Effector memory CD4-positive, alpha-beta T cell (primary cell): ENCODE measurements around the gene SYT9.
"Not testable (repeated sequence)": the region's sequence is repeated elsewhere in the genome, so short reads cannot be mapped to it uniquely, and the experiment has no call there.

ENCODE experiments used
- DNase-seq, 3 donors: peaks; one replicate each; pipeline ENCODE4 v3.0.0-alpha.2; 2020
- H3K27ac ChIP-seq: 2 replicates; pipeline ENCODE4 v1.7.0; 2013; ENCODE audit warnings: mild to moderate bottlenecking, low read length, moderate library complexity; ENCODE audit not compliant: insufficient read depth, poor library complexity, severe bottlenecking
- H3K27me3 ChIP-seq: replicated peaks from 2 replicates; pipeline ENCODE4 v1.7.0; 2013; ENCODE audit warnings: mild to moderate bottlenecking, low read length; ENCODE audit not compliant: insufficient read depth, control insufficient read depth, poor library complexity, severe bottlenecking
- H3K36me3 ChIP-seq: 2 replicates; pipeline ENCODE4 v1.7.0; 2013; ENCODE audit warnings: mild to moderate bottlenecking, low read length, moderate library complexity; ENCODE audit not compliant: control insufficient read depth, insufficient read depth
- H3K4me1 ChIP-seq: 2 replicates; pipeline ENCODE4 v1.7.0; 2013; ENCODE audit warnings: low read length, mild to moderate bottlenecking; ENCODE audit not compliant: control insufficient read depth, insufficient read depth, poor library complexity, severe bottlenecking
- H3K4me3 ChIP-seq: 2 replicates; pipeline ENCODE4 v1.7.0; 2013; ENCODE audit warnings: low read length, low read depth, mild to moderate bottlenecking; ENCODE audit not compliant: insufficient read depth, poor library complexity, severe bottlenecking
- H3K9me3 ChIP-seq: 2 replicates; pipeline ENCODE4 v1.7.0; 2013; ENCODE audit warnings: mild to moderate bottlenecking, low read length, moderate library complexity; ENCODE audit not compliant: control insufficient read depth

SYT9 gene

DNA sequence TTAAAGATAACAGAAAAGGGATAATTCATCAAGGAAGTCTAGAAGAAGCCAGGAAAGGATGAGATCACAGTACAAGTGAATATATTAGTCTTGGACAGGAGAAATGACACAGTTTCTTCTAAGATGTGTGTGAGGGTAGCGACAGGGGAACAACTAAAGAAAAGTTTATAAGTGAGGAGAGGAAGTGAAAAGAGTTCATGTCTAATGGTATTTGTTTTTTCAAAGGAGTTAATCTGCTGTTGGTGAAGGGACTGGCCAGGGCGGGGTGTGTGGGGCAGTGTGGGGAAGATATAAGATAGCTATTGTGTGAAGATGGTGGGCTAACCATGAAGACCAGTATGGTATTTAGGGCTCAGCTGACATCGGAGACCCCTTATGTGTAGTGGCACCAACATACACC, 254.5 kb downstream of the SYT9 start:
- H3K9me3 ChIP-seq = no peaks in the 10 kb centered on the region

DNA sequence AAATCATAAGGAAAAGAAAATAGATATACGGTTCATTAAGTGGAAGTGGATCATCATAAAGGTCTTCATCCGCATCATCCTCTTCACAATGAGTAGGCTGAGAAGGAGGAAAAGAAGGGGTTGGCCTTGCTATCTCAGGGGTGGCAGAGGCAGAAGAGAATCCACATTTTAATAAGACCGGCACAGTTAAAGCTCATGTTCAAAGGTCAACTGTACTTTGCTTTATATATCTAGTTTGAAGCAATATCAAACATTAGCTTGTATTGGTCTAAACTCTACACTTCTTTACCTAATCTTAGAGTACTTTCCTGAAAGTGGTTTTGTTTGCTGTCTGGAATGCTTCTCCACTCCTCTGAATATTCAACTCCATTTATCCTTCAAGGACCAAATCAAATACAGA, 256.4 kb downstream of the SYT9 start:
- H3K27ac ChIP-seq = no peak overlapping the region
- no peak for DNase-seq
- peaks cover 5% of the 10 kb centered on the region for H3K4me1 ChIP-seq
- H3K27me3 ChIP-seq = no peaks in the 10 kb centered on the region
- no peaks in the 10 kb centered on the region for H3K9me3 ChIP-seq
- H3K4me3 ChIP-seq = no peak overlapping the region
- H3K36me3 ChIP-seq = no peaks in the 10 kb centered on the region

More for the DNA sequence above, 254.5 kb downstream of the SYT9 start:
- H3K27ac ChIP-seq = no peak overlapping the region
- no peak overlapping the region for H3K4me3 ChIP-seq
- no peaks in the 10 kb centered on the region for H3K4me1 ChIP-seq
- no peak for DNase-seq
- H3K27me3 ChIP-seq = no peaks in the 10 kb centered on the region
- no peaks in the 10 kb centered on the region for H3K36me3 ChIP-seq

DNA sequence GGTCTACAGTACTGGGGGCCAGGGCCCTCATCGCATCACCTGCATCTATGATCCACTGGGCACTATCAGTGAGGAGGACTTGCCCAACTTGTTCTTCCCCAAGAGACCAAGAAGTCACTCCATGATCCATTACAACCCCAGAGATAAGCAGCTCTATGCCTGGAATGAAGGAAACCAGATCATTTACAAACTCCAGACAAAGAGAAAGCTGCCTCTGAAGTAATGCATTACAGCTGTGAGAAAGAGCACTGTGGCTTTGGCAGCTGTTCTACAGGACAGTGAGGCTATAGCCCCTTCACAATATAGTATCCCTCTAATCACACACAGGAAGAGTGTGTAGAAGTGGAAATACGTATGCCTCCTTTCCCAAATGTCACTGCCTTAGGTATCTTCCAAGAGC, 258.3 kb downstream of the SYT9 start:
- Histone ChIP-seq H3K27ac (no peak overlapping the region), H3K9me3 (no peaks in the 10 kb centered on the region), H3K36me3 (no peaks in the 10 kb centered on the region), H3K27me3 (no peaks in the 10 kb centered on the region), H3K4me3 (no peak overlapping the region), H3K4me1 (peaks cover 12% of the 10 kb centered on the region)
- DNase-seq = no peak

- DNase-seq = no peak
- no peaks in the 10 kb centered on the region for H3K36me3 ChIP-seq
- no peak overlapping the region for H3K4me3 ChIP-seq
- no peaks in the 10 kb centered on the region for H3K9me3 ChIP-seq
- H3K4me1 ChIP-seq = peaks cover 12% of the 10 kb centered on the region
- no peak overlapping the region for H3K27ac ChIP-seq
- H3K27me3 ChIP-seq = no peaks in the 10 kb centered on the region
These were observed 259.7 kb downstream of the SYT9 start for GRCh38 chr11:7511401-7511800.

DNA sequence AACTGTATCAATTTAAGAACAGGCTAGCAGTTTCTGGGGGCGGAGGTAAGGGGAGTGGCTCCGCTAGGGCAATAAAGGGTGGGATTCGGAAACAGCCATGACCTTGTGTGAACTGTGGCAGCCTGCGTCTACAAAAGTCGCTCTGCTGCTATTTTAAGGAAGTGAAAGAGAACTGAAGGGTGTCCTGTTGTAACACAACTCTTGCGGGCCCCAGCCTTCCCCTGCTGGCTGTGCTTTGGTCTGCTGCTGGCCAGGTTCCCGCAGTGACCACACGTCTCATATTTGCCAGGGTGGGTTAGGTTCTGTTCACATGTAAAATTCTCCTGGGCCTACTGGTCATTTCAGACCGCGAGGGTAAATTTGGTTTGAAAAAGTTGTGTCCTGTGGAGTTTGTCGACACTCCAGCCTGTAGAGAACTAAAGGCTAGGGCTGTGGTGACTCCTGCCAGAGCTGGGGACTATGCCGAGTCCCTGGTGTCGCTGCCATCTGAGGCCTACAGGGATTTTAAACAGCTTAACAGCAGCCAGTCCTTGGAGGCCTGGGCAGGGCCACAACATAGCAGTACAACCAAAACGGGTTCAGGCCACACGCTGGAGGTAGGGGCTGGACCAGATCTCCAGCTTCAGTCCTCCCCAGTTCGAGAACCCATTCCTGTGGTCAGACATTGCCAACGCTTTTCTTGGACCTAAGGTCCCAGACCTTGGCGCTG, 261.0 kb downstream of the SYT9 start:
- Histone ChIP-seq H3K36me3 (no peaks in the 10 kb centered on the region), H3K4me1 (peaks cover 12% of the 10 kb centered on the region), H3K27ac (peak overlapping the region; percentile 94), H3K27me3 (no peaks in the 10 kb centered on the region), H3K4me3 (peak overlapping the region; percentile 86), H3K9me3 (no peaks in the 10 kb centered on the region)
- no peak for DNase-seq

GRCh38 chr11:7513234-7514098, 261.8 kb downstream of the SYT9 start, which contains the start of gene PPFIBP2:
TSS of gene PPFIBP2 (plus strand) at chr11:7513999. CDS start at chr11:7549476, 35,477 bp downstream.
- Histone ChIP-seq H3K9me3 (no peaks in the 10 kb centered on the region), H3K27me3 (no peaks in the 10 kb centered on the region), H3K4me1 (peaks cover 12% of the 10 kb centered on the region), H3K27ac (peak within 1 kb of the TSS; percentile 94), H3K4me3 (peak within 1 kb of the TSS; percentile 86), H3K36me3 (no peaks in the 10 kb centered on the region)
- DNase-seq = peak; percentile 71 to 74 (median 72)

GRCh38 chr11:7514099-7514591, 262.4 kb downstream of the SYT9 start:
- H3K4me3 ChIP-seq = peak overlapping the region; percentile 86
- no peaks in the 10 kb centered on the region for H3K9me3 ChIP-seq
- H3K27me3 ChIP-seq = no peaks in the 10 kb centered on the region
- peaks cover 12% of the 10 kb centered on the region for H3K4me1 ChIP-seq
- H3K27ac ChIP-seq = peak overlapping the region; percentile 94
- no peaks in the 10 kb centered on the region for H3K36me3 ChIP-seq
- no peak for DNase-seq

GRCh38 chr11:7515447-7515886, 263.8 kb downstream of the SYT9 start:
- H3K9me3 ChIP-seq = no peaks in the 10 kb centered on the region
- H3K36me3 ChIP-seq = no peaks in the 10 kb centered on the region
- H3K27me3 ChIP-seq = no peaks in the 10 kb centered on the region
- H3K27ac ChIP-seq = no peak overlapping the region
- H3K4me1 ChIP-seq = peaks cover 12% of the 10 kb centered on the region
- no peak for DNase-seq
- no peak overlapping the region for H3K4me3 ChIP-seq

DNA sequence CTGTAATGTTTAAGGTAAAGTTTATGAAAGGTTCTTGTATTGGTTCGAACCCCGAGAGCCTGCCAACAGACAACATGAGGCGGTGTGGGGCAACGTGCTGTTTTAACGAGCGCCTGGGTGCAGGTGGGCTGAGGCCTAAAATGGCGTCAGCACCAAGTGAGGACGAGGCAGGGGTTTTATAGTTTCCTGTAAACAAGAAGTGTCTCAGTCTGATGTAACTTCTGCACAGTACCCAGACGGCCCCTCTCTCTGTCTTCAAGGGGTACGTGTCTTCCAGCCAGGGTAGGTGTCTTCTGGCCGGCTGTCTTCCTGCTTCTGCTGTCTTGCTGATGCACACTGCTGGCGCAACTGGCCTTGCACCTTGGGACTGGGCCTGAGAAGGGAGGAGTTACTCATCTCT, 264.8 kb downstream of the SYT9 start:
- H3K4me1 ChIP-seq = peaks cover 12% of the 10 kb centered on the region
- H3K4me3 ChIP-seq = no peak overlapping the region
- no peaks in the 10 kb centered on the region for H3K9me3 ChIP-seq
- no peak for DNase-seq
- no peak overlapping the region for H3K27ac ChIP-seq
- H3K27me3 ChIP-seq = no peaks in the 10 kb centered on the region
- H3K36me3 ChIP-seq = no peaks in the 10 kb centered on the region

GRCh38 chr11:7517743-7518142, 266.0 kb downstream of the SYT9 start:
- H3K27me3 ChIP-seq, H3K36me3 ChIP-seq: not testable (repeated sequence)

More at GRCh38 chr11:7517743-7518142, 266.0 kb downstream of the SYT9 start:
- not testable (repeated sequence) for H3K4me3 ChIP-seq, H3K27ac ChIP-seq, DNase-seq, H3K9me3 ChIP-seq
- H3K4me1 ChIP-seq = peaks cover 10% of the 10 kb centered on the region
